Measurements from ENCODE around the gene POU2F3. TPM values are rescaled to one million over a fixed set of nuclear protein-coding genes. Genes with fewer than 3 reads are reported as not detected.

POU2F3 gene
- total RNA-seq, 1 donor from 2014 or later: not detected

GRCh38 chr11:120338107-120338933, 98.4 kb downstream of the POU2F3 start:
- no peaks in the 10 kb centered on the region for H3K9me3 ChIP-seq (ENCODE audit: low read depth)
- H3K4me1 ChIP-seq: peaks cover 25% of the 10 kb centered on the region
- no peak overlapping the region for H3K9ac ChIP-seq
- TF ChIP-seq EZH2 (IDR thresholded peaks at IDR 0.05): no peak
- TF ChIP-seq EZH2phosphoT487 (IDR thresholded peaks at IDR 0.05): no peak
- TF ChIP-seq CTCF (IDR thresholded peaks at IDR 0.05): no peak
- peak overlapping the region; percentile 21 for H3K27ac Mint-ChIP-seq
- peaks cover 2% of the 10 kb centered on the region for H3K9me3 Mint-ChIP-seq
- peaks cover 49% of the 10 kb centered on the region for H4K20me1 ChIP-seq (ENCODE audit: low read depth)
- peaks cover 67% of the 10 kb centered on the region for H3K79me2 ChIP-seq (ENCODE audit: low read depth)
- H3K4me3 Mint-ChIP-seq: peak overlapping the region; percentile 100
- DNase-seq (ENCODE audit: low spot score): peak; percentile 6
- no peak overlapping the region for H3K27ac ChIP-seq
- no peak overlapping the region for H2AFZ ChIP-seq (replicated peaks)
- peak overlapping the region; percentile 92 for H3K4me2 ChIP-seq
- H3K27me3 ChIP-seq: no peaks in the 10 kb centered on the region
- peaks cover 31% of the 10 kb centered on the region for H3K4me1 Mint-ChIP-seq
- H3K27me3 Mint-ChIP-seq (ENCODE audit: insufficient read depth, low read depth): no peaks in the 10 kb centered on the region
- no peaks in the 10 kb centered on the region for H3K36me3 ChIP-seq
- H3K4me3 ChIP-seq: peak overlapping the region; percentile 97
- H3K36me3 Mint-ChIP-seq: peaks cover 10% of the 10 kb centered on the region
- H3F3A ChIP-seq (ENCODE audit: low read depth): peaks cover 38% of the 10 kb centered on the region

GRCh38 chr11:120339394-120339890, 99.5 kb downstream of the POU2F3 start:
- Histone ChIP-seq H2AFZ (replicated peaks) (no peak overlapping the region), H3K9me3 (ENCODE audit: low read depth) (no peaks in the 10 kb centered on the region), H3K4me3 (peak overlapping the region; percentile 97), H3K4me1 (peaks cover 25% of the 10 kb centered on the region), H3K4me2 (peak overlapping the region; percentile 92), H4K20me1 (ENCODE audit: low read depth) (peaks cover 54% of the 10 kb centered on the region), H3K27me3 (no peaks in the 10 kb centered on the region), H3K9ac (no peak overlapping the region), H3K79me2 (ENCODE audit: low read depth) (peaks cover 78% of the 10 kb centered on the region), H3F3A (ENCODE audit: low read depth) (peaks cover 29% of the 10 kb centered on the region), H3K36me3 (no peaks in the 10 kb centered on the region), H3K27ac (no peak overlapping the region)
- peaks cover 2% of the 10 kb centered on the region for H3K9me3 Mint-ChIP-seq
- peaks cover 31% of the 10 kb centered on the region for H3K4me1 Mint-ChIP-seq
- H3K4me3 Mint-ChIP-seq: peak overlapping the region; percentile 82
- DNase-seq (ENCODE audit: low spot score): peak; percentile 19
- H3K36me3 Mint-ChIP-seq: peaks cover 10% of the 10 kb centered on the region
- H3K27ac Mint-ChIP-seq: peak overlapping the region; percentile 31
- TF ChIP-seq EZH2 (IDR thresholded peaks at IDR 0.05) (no peak), CTCF (IDR thresholded peaks at IDR 0.05) (no peak), EZH2phosphoT487 (IDR thresholded peaks at IDR 0.05) (no peak)
- H3K27me3 Mint-ChIP-seq (ENCODE audit: insufficient read depth, low read depth): no peaks in the 10 kb centered on the region

GRCh38 chr11:120340529-120340928, 100.6 kb downstream of the POU2F3 start:
- H3K27ac ChIP-seq: no peak overlapping the region
- Mint-ChIP-seq H3K4me3 (no peak overlapping the region), H3K9me3 (peaks cover 2% of the 10 kb centered on the region), H3K4me1 (peaks cover 27% of the 10 kb centered on the region), H3K27ac (no peak overlapping the region), H3K36me3 (peaks cover 10% of the 10 kb centered on the region), H3K27me3 (ENCODE audit: insufficient read depth, low read depth) (no peaks in the 10 kb centered on the region)
- no peak overlapping the region for H2AFZ ChIP-seq (replicated peaks)
- peaks cover 89% of the 10 kb centered on the region for H3K79me2 ChIP-seq (ENCODE audit: low read depth)
- H3K36me3 ChIP-seq: no peaks in the 10 kb centered on the region
- H3K9me3 ChIP-seq (ENCODE audit: low read depth): no peaks in the 10 kb centered on the region
- no peak overlapping the region for H3K4me2 ChIP-seq
- peaks cover 25% of the 10 kb centered on the region for H3K4me1 ChIP-seq
- no peak overlapping the region for H3K9ac ChIP-seq
- no peaks in the 10 kb centered on the region for H3K27me3 ChIP-seq
- no peak for DNase-seq (ENCODE audit: low spot score)
- no peak overlapping the region for H3K4me3 ChIP-seq
- TF ChIP-seq EZH2 (IDR thresholded peaks at IDR 0.05) (no peak), EZH2phosphoT487 (IDR thresholded peaks at IDR 0.05) (no peak)
- peaks cover 21% of the 10 kb centered on the region for H3F3A ChIP-seq (ENCODE audit: low read depth)
- H4K20me1 ChIP-seq (ENCODE audit: low read depth): peaks cover 54% of the 10 kb centered on the region

GRCh38 chr11:120342226-120342625, 102.3 kb downstream of the POU2F3 start:
- Histone ChIP-seq H2AFZ (replicated peaks) (no peak overlapping the region), H3F3A (ENCODE audit: low read depth) (peaks cover 12% of the 10 kb centered on the region), H3K9me3 (ENCODE audit: low read depth) (no peaks in the 10 kb centered on the region), H4K20me1 (ENCODE audit: low read depth) (peaks cover 48% of the 10 kb centered on the region), H3K79me2 (ENCODE audit: low read depth) (peaks cover 98% of the 10 kb centered on the region), H3K36me3 (no peaks in the 10 kb centered on the region), H3K4me3 (no peak overlapping the region), H3K4me2 (peak overlapping the region; percentile 21), H3K27me3 (no peaks in the 10 kb centered on the region), H3K27ac (no peak overlapping the region), H3K4me1 (peaks cover 25% of the 10 kb centered on the region), H3K9ac (no peak overlapping the region)
- peaks cover 10% of the 10 kb centered on the region for H3K36me3 Mint-ChIP-seq
- H3K27ac Mint-ChIP-seq: no peak overlapping the region
- H3K9me3 Mint-ChIP-seq: no peaks in the 10 kb centered on the region
- no peaks in the 10 kb centered on the region for H3K27me3 Mint-ChIP-seq (ENCODE audit: insufficient read depth, low read depth)
- no peak for TF ChIP-seq EZH2 (IDR thresholded peaks at IDR 0.05)
- no peak for TF ChIP-seq EZH2phosphoT487 (IDR thresholded peaks at IDR 0.05)
- TF ChIP-seq CTCF (IDR thresholded peaks at IDR 0.05): no peak
- DNase-seq (ENCODE audit: low spot score): no peak
- H3K4me3 Mint-ChIP-seq: no peak overlapping the region
- H3K4me1 Mint-ChIP-seq: peaks cover 37% of the 10 kb centered on the region
